Parathyroid adenoma (tissue), 2 donors: ENCODE measurements around the gene PSAP.

Experiments used
- H2AFZ ChIP-seq: fragments of 300-600 bp; sonication (generic); one replicate; pipeline ENCODE4 v1.7.0; 2017; ENCODE audit warnings: antibody characterized with exemption, mild to moderate bottlenecking
- H3K27ac ChIP-seq: fragments of 300-600 bp; sonication (generic); one replicate; pipeline ENCODE4 v1.7.0; 2017
- H3K27me3 ChIP-seq: fragments of 300-600 bp; sonication (generic); one replicate; pipeline ENCODE4 v1.7.0; 2017; ENCODE audit warnings: low read length; ENCODE audit not compliant: control insufficient read depth, insufficient read depth
- H3K36me3 ChIP-seq: fragments of 300-600 bp; sonication (generic); one replicate; pipeline ENCODE4 v1.7.0; 2017; ENCODE audit warnings: low read length; ENCODE audit not compliant: control insufficient read depth, insufficient read depth
- H3K4me1 ChIP-seq: fragments of 300-600 bp; sonication (generic); one replicate; pipeline ENCODE4 v1.7.0; 2017; ENCODE audit warnings: control low read depth
- H3K4me2 ChIP-seq: fragments of 300-600 bp; sonication (generic); one replicate; pipeline ENCODE4 v1.7.0; 2017; ENCODE audit warnings: low read length
- H3K4me3 ChIP-seq: fragments of 300-600 bp; sonication (generic); one replicate; pipeline ENCODE4 v1.7.0; 2017; ENCODE audit warnings: low read depth, low read length
- H3K79me2 ChIP-seq: fragments of 300-600 bp; sonication (generic); one replicate; pipeline ENCODE4 v1.7.0; 2017; ENCODE audit warnings: control low read depth
- H3K9ac ChIP-seq: fragments of 300-600 bp; sonication (generic); one replicate; pipeline ENCODE4 v1.7.0; 2017; ENCODE audit warnings: mild to moderate bottlenecking
- H3K9me3 ChIP-seq: fragments of 300-600 bp; sonication (generic); one replicate; pipeline ENCODE4 v1.7.0; 2017; ENCODE audit warnings: low read length; ENCODE audit not compliant: control insufficient read depth
- CTCF ChIP-seq: fragments of 300-600 bp; sonication (generic); IDR thresholded peaks from one replicate; pipeline ENCODE4 v1.7.0; 2017; ENCODE audit warnings: antibody characterized with exemption, mild to moderate bottlenecking
- donor health status: primary hyperparathyroidism.

PSAP gene

DNA sequence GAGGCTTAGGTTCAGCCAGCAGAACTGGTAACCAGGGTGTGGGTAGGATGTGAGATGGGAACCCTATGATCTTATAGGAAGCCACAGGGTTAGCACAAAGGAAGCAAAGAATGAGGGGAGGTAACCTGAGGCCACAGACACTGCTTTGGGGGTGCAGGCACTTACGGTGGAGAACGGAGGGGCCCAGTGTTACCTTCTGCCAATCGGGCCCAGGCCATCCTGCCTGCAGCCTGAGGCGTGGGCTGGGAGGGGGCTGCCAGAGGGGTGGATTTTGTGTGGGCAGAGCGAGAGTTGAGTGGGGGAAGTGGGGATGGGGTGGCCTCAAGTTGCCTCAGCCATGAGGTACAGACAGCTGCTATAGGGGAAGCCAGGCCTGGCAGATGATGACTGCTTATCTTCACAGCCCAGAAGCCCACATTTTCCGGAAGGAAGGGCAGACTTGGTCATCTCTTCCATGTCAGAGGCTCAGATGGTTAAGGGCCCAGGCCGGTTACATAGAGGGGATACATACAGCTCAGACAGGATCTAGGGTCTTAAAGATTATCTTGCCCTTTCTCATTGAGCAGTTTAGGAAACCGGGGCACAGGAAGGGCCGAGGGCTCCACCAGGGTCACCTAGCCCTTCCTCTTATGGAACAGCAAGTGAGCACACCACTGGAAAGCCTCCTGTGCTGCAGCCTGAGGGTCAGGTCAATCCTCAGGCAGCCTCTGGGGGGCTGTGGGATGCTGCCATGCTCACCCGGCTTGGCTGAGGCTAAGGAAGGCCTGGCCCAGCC, 53.3 kb downstream of the PSAP start:
- Histone ChIP-seq H3K79me2 (no peaks in the 10 kb centered on the region), H3K4me3 (no peak overlapping the region), H3K36me3 (no peaks in the 10 kb centered on the region), H3K27me3 (no peaks in the 10 kb centered on the region), H3K9ac (no peak overlapping the region), H3K4me1 (no peaks in the 10 kb centered on the region), H3K9me3 (no peaks in the 10 kb centered on the region), H3K27ac (no peak overlapping the region), H3K4me2 (no peak overlapping the region), H2AFZ (no peak overlapping the region)
- no peak for TF ChIP-seq CTCF

DNA sequence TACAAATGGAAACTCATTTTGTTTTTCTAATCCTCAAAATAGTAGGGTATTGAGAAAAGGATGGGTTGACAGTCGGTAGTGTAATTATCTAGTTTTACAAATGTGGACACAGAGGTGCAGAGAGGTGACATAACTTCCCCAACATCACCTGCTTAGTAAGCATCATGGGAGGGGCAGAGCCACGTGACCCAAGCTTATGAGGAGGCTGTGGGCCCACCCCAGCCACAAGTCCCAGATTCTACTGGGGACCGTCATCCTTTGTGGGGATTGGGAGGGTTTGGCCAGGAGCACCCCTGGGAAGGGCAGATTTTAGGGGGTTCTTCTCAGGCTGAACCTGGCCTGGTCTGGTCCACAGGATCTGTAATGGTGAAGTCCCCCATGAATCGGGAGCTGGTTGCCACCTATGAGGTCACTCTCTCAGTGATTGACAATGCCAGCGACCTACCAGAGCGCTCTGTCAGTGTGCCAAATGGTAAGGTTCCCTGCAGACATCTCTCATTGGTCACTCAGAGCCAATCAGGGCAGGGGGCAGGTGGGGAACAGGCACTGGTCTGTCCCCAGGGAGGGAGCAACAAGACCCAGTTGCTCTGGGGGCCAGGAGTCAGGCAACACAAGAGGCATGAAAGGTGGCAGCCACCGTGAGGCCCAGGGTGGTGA, 54.2 kb downstream of the PSAP start:
- H3K4me3 ChIP-seq = no peak overlapping the region
- no peaks in the 10 kb centered on the region for H3K36me3 ChIP-seq
- H3K27me3 ChIP-seq = no peaks in the 10 kb centered on the region
- no peak overlapping the region for H3K4me2 ChIP-seq
- H3K27ac ChIP-seq = no peak overlapping the region
- TF ChIP-seq CTCF = no peak
- H3K4me1 ChIP-seq = no peaks in the 10 kb centered on the region
- no peaks in the 10 kb centered on the region for H3K9me3 ChIP-seq
- H3K9ac ChIP-seq = no peak overlapping the region
- no peak overlapping the region for H2AFZ ChIP-seq
- H3K79me2 ChIP-seq = no peaks in the 10 kb centered on the region

- H3K4me1 ChIP-seq = no peaks in the 10 kb centered on the region
- H3K79me2 ChIP-seq = no peaks in the 10 kb centered on the region
- H3K4me2 ChIP-seq = no peak overlapping the region
- no peak overlapping the region for H2AFZ ChIP-seq
- no peak overlapping the region for H3K27ac ChIP-seq
- H3K4me3 ChIP-seq = no peak overlapping the region
- H3K9me3 ChIP-seq = no peaks in the 10 kb centered on the region
- no peaks in the 10 kb centered on the region for H3K36me3 ChIP-seq
- no peak overlapping the region for H3K9ac ChIP-seq
- TF ChIP-seq CTCF = no peak
- no peaks in the 10 kb centered on the region for H3K27me3 ChIP-seq
These were observed 55.8 kb downstream of the PSAP start for GRCh38 chr10:71795248-71795647.

DNA sequence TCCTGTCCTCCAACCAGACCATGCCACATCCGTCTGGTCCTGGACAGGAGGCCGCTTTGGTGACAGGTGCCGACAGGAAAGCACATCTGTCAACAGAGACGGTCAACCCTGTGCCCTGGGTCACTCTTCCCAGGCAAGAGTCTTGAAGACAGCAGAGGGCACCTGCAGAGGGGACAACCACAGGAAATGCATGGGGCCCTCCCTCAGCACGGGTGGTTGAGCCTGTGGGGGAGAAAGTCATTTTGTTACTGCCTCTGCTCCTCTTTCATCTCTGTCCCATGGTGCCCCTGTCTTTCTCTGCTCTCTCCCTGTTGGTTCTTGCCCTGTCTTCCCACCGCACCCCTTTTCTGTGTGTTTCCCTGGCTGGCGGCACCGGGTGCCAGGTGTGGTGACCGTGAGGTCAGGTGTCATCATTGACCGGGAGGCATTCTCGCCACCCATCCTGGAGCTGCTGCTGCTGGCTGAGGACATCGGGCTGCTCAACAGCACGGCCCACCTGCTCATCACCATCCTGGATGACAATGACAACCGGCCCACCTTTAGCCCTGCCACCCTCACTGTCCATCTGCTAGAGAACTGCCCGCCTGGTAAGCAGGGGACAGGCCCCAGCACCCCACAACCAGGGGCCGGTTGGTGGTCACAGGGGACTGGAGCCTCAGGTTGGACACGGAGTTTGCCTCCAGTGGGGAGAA, 60.2 kb downstream of the PSAP start:
- no peak overlapping the region for H3K9ac ChIP-seq
- TF ChIP-seq CTCF = no peak
- H3K4me3 ChIP-seq = no peak overlapping the region
- H3K79me2 ChIP-seq = no peaks in the 10 kb centered on the region
- no peaks in the 10 kb centered on the region for H3K27me3 ChIP-seq
- no peak overlapping the region for H2AFZ ChIP-seq
- no peak overlapping the region for H3K27ac ChIP-seq
- no peaks in the 10 kb centered on the region for H3K9me3 ChIP-seq
- H3K36me3 ChIP-seq = no peaks in the 10 kb centered on the region
- H3K4me2 ChIP-seq = no peak overlapping the region
- no peaks in the 10 kb centered on the region for H3K4me1 ChIP-seq
